ENCODE results near the gene TMEM176A. TPM values are rescaled to one million over a fixed set of nuclear protein-coding genes. Genes with fewer than 3 reads are reported as not detected.

The TMEM176A gene
- total RNA-seq, 1 donor from 2014 or later: 1.2 TPM

- FAIRE-seq: no peak
- no peak for DNase-seq (ENCODE audit: low spot score in 2 of 2)
Observed at GRCh38 chr7:150846291-150847115, 45.9 kb downstream of the TMEM176A start.

- DNase-seq (ENCODE audit: low spot score in 2 of 2) (no peak), FAIRE-seq (no peak)
Observed at GRCh38 chr7:150847536-150847935, 47.0 kb downstream of the TMEM176A start.

- no peak for DNase-seq (ENCODE audit: low spot score in 2 of 2)
- no peak for FAIRE-seq
Observed at GRCh38 chr7:150848111-150848510, 47.5 kb downstream of the TMEM176A start.

- FAIRE-seq: no peak
- DNase-seq (ENCODE audit: low spot score in 2 of 2): no peak
Observed at GRCh38 chr7:150848561-150849115, 48.1 kb downstream of the TMEM176A start.

GRCh38 chr7:150849204-150849775 is 48.7 kb downstream of the TMEM176A start:
- DNase-seq (ENCODE audit: low spot score in 2 of 2) (no peak), FAIRE-seq (no peak)

GRCh38 chr7:150850273-150850672 is 49.7 kb downstream of the TMEM176A start:
- FAIRE-seq (no peak), DNase-seq (ENCODE audit: low spot score in 2 of 2) (no peak)

- FAIRE-seq (no peak), DNase-seq (ENCODE audit: low spot score in 2 of 2) (no peak)
Observed at GRCh38 chr7:150851492-150852370, 51.2 kb downstream of the TMEM176A start.

- no peak for DNase-seq (ENCODE audit: low spot score in 2 of 2)
Observed at GRCh38 chr7:150852371-150852905, 51.9 kb downstream of the TMEM176A start, which contains the start of gene AOC1. Gene AOC1 (plus strand): TSS chr7:150852517. CDS start chr7:150856471, 3,954 bp downstream.

GRCh38 chr7:150854066-150855000 is 53.8 kb downstream of the TMEM176A start:
- no peak for DNase-seq (ENCODE audit: low spot score in 2 of 2)
- no peak for FAIRE-seq

More at GRCh38 chr7:150852371-150852905, 51.9 kb downstream of the TMEM176A start, which contains the start of gene AOC1:
- FAIRE-seq: no peak

Other genes with a start within 250 kb of the TMEM176A start
- 9.0 TPM for gene GIMAP4, start 233.4 kb upstream of the TMEM176A start, total RNA-seq
- 6.9 TPM for gene GIMAP6, start 168.4 kb upstream of the TMEM176A start, total RNA-seq
- gene GIMAP2, start 115.1 kb upstream of the TMEM176A start, total RNA-seq: 3.7 TPM
- 0.82 TPM for gene GIMAP1, start 84.2 kb upstream of the TMEM176A start, total RNA-seq
- 3.7 TPM for gene GIMAP5, start 63.4 kb upstream of the TMEM176A start, total RNA-seq
- 2.4 TPM for gene TMEM176B, start 405 bp upstream of the TMEM176A start, total RNA-seq
- not detected for gene AOC1, start 51.7 kb downstream of the TMEM176A start, total RNA-seq
- gene KCNH2, start 177.6 kb downstream of the TMEM176A start, total RNA-seq: 6.1 TPM
- 0.82 TPM for gene NOS3, start 190.2 kb downstream of the TMEM176A start, total RNA-seq
- 2.4 TPM for gene ATG9B, start 223.7 kb downstream of the TMEM176A start, total RNA-seq
- 22.8 TPM for gene ABCB8, start 227.7 kb downstream of the TMEM176A start, total RNA-seq
- gene ASIC3, start 247.8 kb downstream of the TMEM176A start, total RNA-seq: 0.82 TPM